COR-L47 (cell line): ENCODE data around the gene PPARG.
"Not testable (repeated sequence)": the region's sequence is repeated elsewhere in the genome, so short reads cannot be mapped to it uniquely, and the experiment has no call there.

Source experiments
- DNase-seq: peaks from one replicate; lab custom pipeline; 2025; lab: John Stamatoyannopoulos, UW

Gene PPARG

GRCh38 chr3:12279591-12280326 lies 9.1 kb upstream of the PPARG start:
- no peak for DNase-seq

GRCh38 chr3:12280357-12280806 lies 8.5 kb upstream of the PPARG start:
- DNase-seq = no peak

- DNase-seq = no peak
Measured at GRCh38 chr3:12284591-12284990, 4.3 kb upstream of the PPARG start.

GRCh38 chr3:12285003-12285555 lies 3.8 kb upstream of the PPARG start:
- DNase-seq = no peak

GRCh38 chr3:12285779-12286178 lies 3.1 kb upstream of the PPARG start:
- not testable (repeated sequence) for DNase-seq

GRCh38 chr3:12286504-12286903 lies 2.4 kb upstream of the PPARG start:
- no peak for DNase-seq

- no peak for DNase-seq
Measured at GRCh38 chr3:12286927-12287726, 1.7 kb upstream of the PPARG start.

GRCh38 chr3:12287727-12288181 lies 1.1 kb upstream of the PPARG start:
- DNase-seq = no peak

- no peak for DNase-seq
Measured at GRCh38 chr3:12289524-12289923, 654 bp downstream of the PPARG start.

GRCh38 chr3:12292770-12293169 lies 3.9 kb downstream of the PPARG start:
- DNase-seq = no peak

GRCh38 chr3:12294885-12295580 lies 6.2 kb downstream of the PPARG start:
- no peak for DNase-seq

- no peak for DNase-seq
Measured at GRCh38 chr3:12296511-12296910, 7.6 kb downstream of the PPARG start.

- no peak for DNase-seq
Measured at GRCh38 chr3:12299026-12299425, 10.2 kb downstream of the PPARG start.

GRCh38 chr3:12300137-12300536 lies 11.3 kb downstream of the PPARG start:
- no peak for DNase-seq

- DNase-seq = no peak
Measured at GRCh38 chr3:12301031-12301430, 12.2 kb downstream of the PPARG start.

GRCh38 chr3:12301513-12301912 lies 12.6 kb downstream of the PPARG start:
- no peak for DNase-seq

- DNase-seq = no peak
Measured at GRCh38 chr3:12302564-12302963, 13.7 kb downstream of the PPARG start.

GRCh38 chr3:12303534-12303933 lies 14.7 kb downstream of the PPARG start:
- no peak for DNase-seq

- DNase-seq = no peak
Measured at GRCh38 chr3:12303993-12304392, 15.1 kb downstream of the PPARG start.

GRCh38 chr3:12307136-12307535 lies 18.3 kb downstream of the PPARG start:
- DNase-seq = no peak

- no peak for DNase-seq
Measured at GRCh38 chr3:12308517-12308916, 19.6 kb downstream of the PPARG start.

- DNase-seq = no peak
Measured at GRCh38 chr3:12309716-12310115, 20.8 kb downstream of the PPARG start.
